Stimulated activated CD4-positive, alpha-beta T cell treated with anti-CD3 and anti-CD28 coated beads, Interleukin-1b, Interleukin-23, amount 100 ng/mL, for 24 hours (primary cell): Measurements from ENCODE around the gene CRHR2.

Source experiments
- DNase-seq, 4 experiments: peaks; one replicate each; pipeline ENCODE4 v3.0.0-alpha.2; 2020; ENCODE audit warnings: low read depth in 4 of 4, low spot score in 1 of 4

Gene CRHR2

DNA sequence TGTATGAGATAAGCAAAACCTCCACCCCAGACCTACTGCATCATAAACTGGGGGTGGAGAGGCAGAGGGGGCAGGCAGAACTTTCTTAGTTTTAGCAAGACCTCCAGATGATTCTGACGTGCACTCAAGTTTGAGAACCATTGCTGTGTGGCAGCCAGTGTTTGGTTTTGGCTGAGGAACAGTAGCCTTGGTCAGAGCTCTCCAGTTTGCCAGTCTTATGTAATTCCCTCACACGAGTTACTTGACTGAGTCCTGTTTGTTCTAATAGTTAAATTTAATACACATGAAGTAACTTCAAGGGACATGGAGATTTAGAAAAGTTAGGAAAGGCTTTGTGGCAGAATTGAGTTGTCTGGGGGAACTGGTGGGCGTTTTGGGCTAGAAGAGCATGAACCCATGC lies 49.0 kb downstream of the CRHR2 start:
- DNase-seq: no peak

DNA sequence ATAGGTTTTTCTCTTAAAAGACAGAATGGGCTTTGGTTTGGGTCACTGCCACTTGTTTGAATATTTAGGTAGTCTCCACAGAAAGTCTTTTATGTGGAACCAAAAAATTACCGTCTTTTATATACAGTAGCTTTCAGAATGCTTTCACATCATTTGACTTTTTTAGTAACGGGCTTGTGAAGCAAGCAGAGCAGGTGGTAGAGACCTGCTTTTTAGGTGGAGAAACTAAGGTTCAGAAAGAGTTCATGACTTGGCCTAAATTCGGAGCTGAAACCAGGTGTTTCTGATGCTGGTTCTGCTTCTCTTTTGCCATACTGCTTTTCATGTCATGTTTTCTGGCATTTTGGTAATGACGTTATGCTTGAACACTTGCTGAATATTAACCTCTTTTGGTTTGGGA lies 51.3 kb downstream of the CRHR2 start:
- DNase-seq: no peak

DNA sequence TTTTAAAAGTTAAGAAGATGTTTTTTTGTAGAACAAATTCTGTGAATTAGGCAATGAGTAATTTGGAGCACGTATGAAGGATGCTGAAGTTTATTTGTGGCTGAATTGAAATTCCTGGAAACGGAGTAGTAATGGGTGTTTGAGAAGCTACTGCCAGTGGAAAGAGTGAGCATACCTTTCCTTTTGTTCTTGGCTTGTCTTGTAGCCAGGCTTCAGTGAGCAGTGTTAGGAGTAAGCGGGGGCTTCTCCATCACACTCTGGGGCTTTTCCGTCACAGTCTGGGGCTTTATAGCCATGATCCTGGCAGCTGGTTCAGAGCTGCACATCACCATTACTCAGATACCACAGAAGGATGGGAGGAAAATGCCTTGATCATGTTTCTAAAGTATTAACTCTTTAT lies 55.2 kb downstream of the CRHR2 start:
- DNase-seq: no peak

DNA sequence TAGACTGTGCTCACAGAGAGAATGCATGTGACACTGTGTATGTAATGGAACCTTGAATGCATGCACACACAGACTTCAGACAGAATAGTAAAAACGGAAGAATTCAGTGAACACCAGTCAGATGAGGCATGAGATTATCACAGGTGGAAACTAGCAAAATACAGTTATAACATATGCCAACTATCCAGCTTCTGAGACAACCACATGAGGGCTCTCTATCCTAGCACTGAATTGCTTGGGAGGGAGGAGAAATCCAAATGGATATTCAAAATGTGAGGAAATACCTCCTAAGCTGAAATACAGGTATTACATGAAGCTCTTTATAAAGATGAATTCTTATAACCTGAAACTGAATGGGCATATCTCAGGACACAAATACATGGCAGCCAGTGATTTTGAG lies 57.0 kb downstream of the CRHR2 start:
- DNase-seq: no peak

DNA sequence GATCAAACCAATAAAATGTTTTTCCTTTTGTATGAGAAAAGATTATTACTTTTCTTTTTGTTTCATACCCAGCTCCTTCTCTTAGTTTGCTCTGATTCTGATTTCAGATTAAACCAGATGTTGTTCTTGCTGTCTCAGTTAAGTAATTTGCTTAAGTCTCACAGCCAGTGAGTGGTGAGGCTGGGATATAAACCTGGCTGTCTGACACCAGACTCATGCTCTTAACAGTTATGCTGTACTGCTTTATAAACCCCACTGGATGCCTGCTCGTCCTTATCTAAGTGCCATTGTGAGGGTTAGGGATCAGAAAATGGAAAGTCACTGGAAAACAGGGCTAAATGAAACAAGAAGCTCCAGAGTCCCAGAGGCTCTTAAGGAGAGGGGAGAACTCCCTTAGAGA lies 63.3 kb downstream of the CRHR2 start:
- no peak for DNase-seq

DNA sequence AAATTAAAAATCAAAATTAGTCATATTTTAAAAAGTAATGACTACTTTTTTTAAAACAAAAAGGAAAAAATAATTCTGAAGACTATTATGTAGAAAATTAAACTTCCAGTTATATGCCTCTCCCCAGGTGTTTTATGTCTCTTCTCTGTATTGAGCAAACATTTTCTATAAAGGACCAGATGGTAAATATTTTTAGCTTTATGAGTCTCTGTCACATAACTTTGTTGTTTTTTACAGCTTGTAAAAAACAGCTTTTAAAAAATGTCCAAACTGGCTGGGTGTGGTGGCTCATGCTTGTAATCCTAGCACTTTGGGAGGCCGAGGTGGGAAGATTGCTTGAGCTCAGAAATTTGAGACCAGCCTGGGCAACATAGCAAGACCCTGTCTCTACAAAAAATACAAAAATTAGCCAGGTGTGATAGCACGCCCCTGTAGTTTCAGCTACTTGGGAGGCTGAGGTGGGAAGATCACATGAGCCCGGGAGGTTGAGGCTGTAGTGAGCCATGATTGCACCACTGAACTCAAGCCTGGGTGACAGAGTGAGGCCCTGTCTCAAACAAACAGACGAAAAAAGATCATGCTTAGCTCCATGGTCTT lies 64.1 kb downstream of the CRHR2 start:
- DNase-seq: no peak

DNA sequence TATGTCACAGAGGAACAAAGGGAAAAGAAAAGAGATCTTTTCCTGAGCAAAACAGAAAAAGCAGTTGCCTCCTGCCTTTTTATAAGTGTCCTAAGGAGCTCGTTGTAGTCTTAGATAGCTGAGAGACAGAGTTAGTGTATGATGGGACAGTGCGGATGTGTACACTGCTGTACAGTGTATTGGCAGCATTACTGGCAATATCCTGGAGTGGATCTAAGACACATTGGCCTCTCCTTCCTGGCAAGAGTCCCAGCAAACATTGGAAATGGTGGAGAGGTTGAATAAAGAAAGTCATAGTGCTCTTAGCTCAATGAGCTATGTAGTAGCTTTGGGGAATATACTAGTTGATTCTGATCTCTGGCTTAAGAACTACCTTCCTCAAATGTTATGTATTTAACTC lies 64.9 kb downstream of the CRHR2 start:
- no peak for DNase-seq

DNA sequence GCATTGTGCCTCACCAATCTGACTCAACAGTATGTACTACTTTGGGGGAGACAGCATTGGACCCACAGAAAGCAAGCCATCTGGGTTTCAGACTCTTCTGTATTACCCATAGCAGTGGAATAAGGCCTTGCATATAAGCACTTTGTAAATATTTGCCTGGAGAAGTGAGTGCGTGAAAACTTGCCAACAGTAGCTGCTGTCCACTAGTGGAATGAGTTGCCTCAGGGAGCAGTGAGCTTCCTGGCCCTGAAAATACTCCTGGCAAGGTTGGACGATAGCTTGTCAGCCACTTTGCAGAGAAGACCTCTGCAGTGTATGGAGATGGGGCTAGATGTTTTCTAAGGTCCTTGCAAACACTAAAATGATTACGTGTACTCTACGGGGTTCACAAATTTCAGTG lies 65.9 kb downstream of the CRHR2 start:
- DNase-seq: no peak

DNA sequence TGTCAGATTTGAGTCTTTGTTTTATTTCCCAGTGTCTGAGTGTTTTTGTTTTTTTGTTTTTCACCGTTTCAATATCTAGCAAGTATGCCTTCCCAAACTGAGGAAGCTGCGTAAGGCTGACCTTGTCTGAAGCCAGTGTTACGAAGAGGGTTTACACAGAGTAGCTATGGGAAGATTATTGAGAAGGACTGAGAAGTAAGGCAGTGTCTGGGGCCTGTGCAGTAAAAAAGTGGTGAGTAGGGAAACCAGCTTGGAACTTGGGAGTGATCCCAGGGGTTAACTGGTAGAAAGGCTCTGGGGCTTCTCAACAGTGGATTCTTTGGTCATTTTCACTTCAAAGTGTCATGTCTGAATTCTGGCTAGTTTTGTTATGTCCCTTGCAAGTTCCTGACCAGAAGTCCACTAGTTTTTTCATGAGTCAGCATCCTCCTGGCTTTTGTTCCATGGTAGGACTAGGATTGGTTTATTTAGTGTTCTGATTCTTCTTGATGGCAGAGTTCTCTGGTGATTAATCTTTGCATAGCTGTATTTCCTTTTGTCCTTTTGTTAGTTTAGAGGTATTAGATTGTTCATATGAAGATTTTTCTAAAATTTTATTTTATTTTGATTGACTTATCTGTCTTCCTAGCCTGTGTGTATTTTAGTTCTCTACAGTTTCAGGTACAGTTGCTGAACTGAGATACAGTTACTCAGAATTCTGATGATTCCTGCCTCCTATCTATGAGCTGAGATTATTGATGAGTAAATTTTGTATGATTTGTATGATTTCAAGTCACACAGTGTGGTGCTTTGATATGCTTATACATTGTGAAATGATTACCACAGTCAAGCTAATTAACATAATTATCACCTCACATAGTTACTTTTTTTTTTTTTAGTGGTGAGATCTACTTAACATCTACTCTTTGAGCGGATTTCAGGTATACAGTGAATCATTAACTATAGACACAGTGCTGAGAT lies 68.6 kb downstream of the CRHR2 start:
- DNase-seq: no peak

DNA sequence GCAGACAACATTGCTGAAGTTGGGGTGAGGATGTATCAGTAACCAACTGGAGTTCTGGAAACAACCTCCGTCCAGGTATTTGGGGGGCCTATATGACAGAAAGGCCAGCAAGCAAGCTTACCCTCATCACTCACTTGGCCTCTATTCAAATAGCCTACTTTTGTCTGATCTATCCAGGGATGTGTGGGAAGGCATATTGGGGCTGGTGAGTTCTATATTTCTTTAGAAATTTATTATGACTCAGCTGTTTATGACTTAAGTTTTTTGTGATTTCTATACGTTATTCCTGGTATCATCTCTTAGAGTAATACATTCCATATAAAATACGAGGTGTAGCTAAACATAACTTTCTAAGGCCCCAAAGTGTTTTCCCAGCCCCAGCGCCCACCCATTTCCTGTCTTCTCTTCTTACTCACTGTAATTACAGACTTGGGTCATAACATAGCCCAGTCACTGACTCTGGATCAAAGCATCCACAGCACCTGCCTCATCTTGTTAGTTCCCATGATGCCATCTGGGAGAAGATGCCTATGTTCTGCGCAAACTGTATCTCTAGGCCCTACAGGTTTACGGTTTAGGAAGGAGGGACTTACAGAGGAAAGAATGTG lies 69.5 kb downstream of the CRHR2 start:
- DNase-seq: peak in 1 of 4 experiments; percentile 27

DNA sequence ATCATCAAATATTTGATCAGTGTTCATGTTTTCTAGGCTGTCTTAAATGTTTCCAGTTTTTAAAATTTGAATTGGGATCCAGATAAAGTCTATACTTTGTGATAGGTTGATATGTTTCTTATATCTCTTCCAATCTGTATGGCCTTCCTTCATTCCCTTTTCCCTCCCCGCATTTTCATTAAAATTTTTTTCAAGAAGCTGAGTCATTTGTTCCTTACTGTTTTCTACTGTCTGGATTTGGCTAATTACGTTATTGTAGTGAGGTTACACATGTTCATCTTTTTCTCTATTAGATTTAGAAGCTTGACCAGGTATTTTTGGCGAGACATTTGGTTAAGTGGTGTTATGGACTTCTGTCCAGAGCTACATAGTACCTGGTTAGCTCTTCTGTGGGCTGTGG lies 76.4 kb downstream of the CRHR2 start:
- DNase-seq: no peak

DNA sequence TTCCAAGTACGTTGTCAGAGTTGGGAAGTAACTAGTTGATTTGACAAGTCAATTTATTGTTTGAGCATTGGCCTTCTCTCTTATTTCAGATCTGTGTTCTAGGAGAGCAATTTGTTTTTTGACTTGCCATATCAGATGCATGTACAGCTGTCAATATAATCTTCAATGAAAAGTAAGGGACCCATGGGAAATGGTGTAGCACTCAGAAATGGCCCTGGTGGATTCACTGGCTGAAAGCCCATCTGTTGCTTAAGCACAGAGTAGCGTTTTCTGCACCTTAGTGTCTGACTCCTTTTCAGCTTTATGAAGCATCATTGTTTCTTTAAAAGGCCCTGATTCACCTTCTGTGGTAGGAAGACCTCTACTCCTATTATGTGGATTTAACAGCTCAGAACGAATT lies 77.4 kb downstream of the CRHR2 start:
- no peak for DNase-seq
